Lower leg skin (tissue), 3 donors: Measurements from ENCODE around the gene TAF1C.

Source experiments
- POLR2A ChIP-seq, 2 donors: fragments of 450-650 bp; IDR thresholded peaks; one replicate each; pipeline ENCODE4 v1.6.1; 2016 to 2017; ENCODE audit warnings: antibody characterized with exemption in 2 of 2, mild to moderate bottlenecking in 1 of 2, moderate library complexity in 1 of 2
- TF ChIP-seq, protein P1 (sequence below), 3 donors: fragments of 450-650 bp; IDR thresholded peaks; one replicate each; pipeline ENCODE4 v1.5.1; 2016; ENCODE audit warnings: antibody characterized with exemption in 3 of 3, mild to moderate bottlenecking in 3 of 3, moderate library complexity in 2 of 3

DNA sequence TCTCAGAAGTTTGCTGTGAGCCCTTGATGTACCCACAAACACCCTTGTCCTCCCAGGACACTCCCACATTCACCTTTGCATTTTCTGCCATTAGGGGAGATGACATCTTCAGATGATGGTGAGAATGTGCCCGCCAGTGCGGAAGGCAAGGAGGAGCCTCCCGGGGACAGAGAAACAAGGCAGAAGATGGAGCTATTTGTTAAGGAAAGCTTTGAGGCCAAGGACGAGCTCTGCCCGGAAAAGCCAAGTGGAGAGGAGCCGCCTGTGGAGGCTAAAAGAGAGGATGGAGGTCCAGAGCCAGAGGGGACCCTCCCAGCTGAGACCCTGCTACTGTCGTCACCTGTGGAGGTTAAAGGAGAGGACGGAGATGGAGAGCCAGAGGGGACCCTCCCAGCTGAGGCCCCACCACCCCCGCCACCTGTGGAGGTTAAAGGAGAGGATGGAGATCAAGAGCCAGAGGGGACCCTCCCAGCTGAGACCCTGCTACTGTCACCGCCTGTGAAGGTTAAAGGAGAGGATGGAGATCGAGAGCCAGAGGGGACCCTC lies 17.0 kb downstream of the TAF1C start:
- no peak for TF ChIP-seq POLR2A (IDR thresholded peaks at IDR 0.05)
- TF ChIP-seq, protein P1, sequence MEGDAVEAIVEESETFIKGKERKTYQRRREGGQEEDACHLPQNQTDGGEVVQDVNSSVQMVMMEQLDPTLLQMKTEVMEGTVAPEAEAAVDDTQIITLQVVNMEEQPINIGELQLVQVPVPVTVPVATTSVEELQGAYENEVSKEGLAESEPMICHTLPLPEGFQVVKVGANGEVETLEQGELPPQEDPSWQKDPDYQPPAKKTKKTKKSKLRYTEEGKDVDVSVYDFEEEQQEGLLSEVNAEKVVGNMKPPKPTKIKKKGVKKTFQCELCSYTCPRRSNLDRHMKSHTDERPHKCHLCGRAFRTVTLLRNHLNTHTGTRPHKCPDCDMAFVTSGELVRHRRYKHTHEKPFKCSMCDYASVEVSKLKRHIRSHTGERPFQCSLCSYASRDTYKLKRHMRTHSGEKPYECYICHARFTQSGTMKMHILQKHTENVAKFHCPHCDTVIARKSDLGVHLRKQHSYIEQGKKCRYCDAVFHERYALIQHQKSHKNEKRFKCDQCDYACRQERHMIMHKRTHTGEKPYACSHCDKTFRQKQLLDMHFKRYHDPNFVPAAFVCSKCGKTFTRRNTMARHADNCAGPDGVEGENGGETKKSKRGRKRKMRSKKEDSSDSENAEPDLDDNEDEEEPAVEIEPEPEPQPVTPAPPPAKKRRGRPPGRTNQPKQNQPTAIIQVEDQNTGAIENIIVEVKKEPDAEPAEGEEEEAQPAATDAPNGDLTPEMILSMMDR (IDR thresholded peaks at IDR 0.05), result no peak
